Esophagus muscularis mucosa (tissue), 4 donors: ENCODE data around the gene MAP2K2. TPM values are rescaled to one million over a fixed set of nuclear protein-coding genes. Genes with fewer than 3 reads are reported as not detected.

Experiments
- DNase-seq: peaks from one replicate; pipeline ENCODE4 v3.0.0-alpha.2; 2017; ENCODE audit errors: extremely low spot score
- H3K27ac ChIP-seq, 4 donors: fragments of 200-600 bp; sonication (generic); replicated peaks in 1 of 4; 1 replicate in 3 of 4; 2 replicates in 1 of 4; pipeline ENCODE4 v1.5.1; 2016 to 2019; ENCODE audit warnings: mild to moderate bottlenecking in 1 of 4
- H3K27me3 ChIP-seq, 4 donors: fragments of 200-600 bp; sonication (generic); one replicate each; pipeline versions ENCODE4 v1.5.1 to v1.6.0; 2016 to 2019
- H3K36me3 ChIP-seq, 4 donors: fragments of 200-600 bp; sonication (generic); one replicate each; pipeline ENCODE4 v1.5.1; 2016 to 2019
- H3K4me1 ChIP-seq, 4 donors: fragments of 200-600 bp; sonication (generic); one replicate each; pipeline ENCODE4 v1.5.1; 2016 to 2019
- H3K4me3 ChIP-seq, 4 donors: fragments of 200-600 bp; sonication (generic); 1 replicate in 2 of 4; 2 replicates in 2 of 4; pipeline ENCODE4 v1.5.1; 2016 to 2019; ENCODE audit warnings: mild to moderate bottlenecking in 4 of 4, moderate library complexity in 1 of 4
- H3K9me3 ChIP-seq, 4 donors: fragments of 200-600 bp; sonication (generic); 1 replicate in 3 of 4; 2 replicates in 1 of 4; pipeline ENCODE4 v1.5.1; 2016 to 2019
- CTCF ChIP-seq, 3 experiments: fragments of 200-600 bp in 2 of 3; fragments of 450-650 bp in 1 of 3; sonication (generic) in 2 of 3; IDR thresholded peaks; one replicate each; pipeline ENCODE4 v1.5.1; 2017 to 2019; ENCODE audit warnings: antibody characterized with exemption in 3 of 3, mild to moderate bottlenecking in 2 of 3, moderate library complexity in 1 of 3
- EP300 ChIP-seq: sonication (generic); formaldehyde crosslinking; IDR thresholded peaks from one replicate; pipeline ENCODE4 v1.6.1; 2017; ENCODE audit warnings: antibody characterized with exemption
- POLR2A ChIP-seq: fragments of 450-650 bp; IDR thresholded peaks from one replicate; pipeline ENCODE4 v1.6.1; 2017; ENCODE audit warnings: antibody characterized with exemption, moderate library complexity, mild to moderate bottlenecking, low read depth
- POLR2AphosphoS5 ChIP-seq, 2 donors: sonication (generic); formaldehyde crosslinking; IDR thresholded peaks; one replicate each; pipeline ENCODE4 v1.6.1; 2017; ENCODE audit warnings: antibody characterized with exemption in 2 of 2
- WGBS: methylation state at CpG from one replicate; pipeline ENCODE4 v1.1.5; 2018; 5-methylcytosine and 5-hydroxymethylcytosine counted together
- intact Hi-C: fragments of 100-400 bp; cut with DNase I; formaldehyde crosslinking; loops from one replicate; pipeline ENCODE4 v1.15.1; 2023
- total RNA-seq, 4 donors: library from RNA; depleted of rRNA; stranded (reverse); fragments of >200 nt; gene quantifications; one replicate each; pipeline versions ENCODE4 v1.1.0 to v1.2.1, GENCODE V29; 2016

The MAP2K2 gene
- total RNA-seq, 4 donors from 2014 or later, result 59.0 to 145 (median 101) TPM

GRCh38 chr19:4066176-4066606 lies 57.7 kb downstream of the MAP2K2 start:
- WGBS, result no CpG with 5 or more reads among the region's 31 CpGs
- peaks cover 28 to 51% (median 49%) of the 10 kb centered on the region in 4 donors for H3K4me1 ChIP-seq

DNA sequence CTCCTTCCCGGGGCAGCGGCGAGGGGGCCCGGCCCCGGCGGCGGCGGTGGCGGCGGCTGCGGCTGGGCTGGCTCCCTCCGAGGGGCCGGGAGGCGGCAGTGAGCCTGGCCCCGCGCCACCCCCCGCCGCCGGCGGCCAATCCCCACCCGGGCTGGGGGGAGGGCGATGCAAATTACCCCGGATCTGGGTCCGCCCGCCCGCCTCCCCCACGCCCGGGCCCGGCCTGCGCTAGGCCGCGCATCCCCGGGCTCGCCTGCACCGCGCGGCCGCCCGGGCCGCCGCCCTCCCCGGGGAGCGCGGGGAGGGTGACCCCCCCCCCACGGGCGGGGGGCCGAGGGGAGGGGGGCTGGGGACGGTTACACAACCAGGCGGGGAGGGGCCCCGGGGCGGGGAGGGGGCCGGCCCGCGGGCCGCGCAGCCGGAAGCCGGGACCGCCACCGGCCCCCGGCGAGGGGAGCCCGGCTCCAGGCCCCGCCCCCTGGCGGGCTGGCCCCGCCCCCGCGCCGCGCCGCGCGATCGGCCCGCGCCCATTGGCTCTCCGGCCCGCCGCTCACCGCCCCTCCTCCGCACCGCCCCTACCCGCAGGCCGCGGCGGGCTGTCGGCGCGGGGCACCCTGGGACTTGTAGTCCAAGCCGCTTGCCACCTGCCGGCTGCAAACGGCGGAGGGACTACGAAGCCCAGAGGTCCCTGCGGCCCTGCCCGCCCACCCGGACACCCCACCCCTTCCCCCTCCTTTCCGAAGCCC lies 58.3 kb downstream of the MAP2K2 start:
- Histone ChIP-seq H3K4me1 (peaks cover 34 to 57% (median 55%) of the 10 kb centered on the region in 4 donors), H3K36me3 (peaks cover 0 to 9% (median 8%) of the 10 kb centered on the region in 4 donors), H3K4me3 (peak overlapping the region; percentile 90 to 100 (median 100)), H3K27ac (peak overlapping the region; percentile 98 to 99 (median 99)), H3K9me3 (no peaks in the 10 kb centered on the region), H3K27me3 (no peaks in the 10 kb centered on the region)
- no CpG with 5 or more reads among the region's 98 CpGs for WGBS
- intact Hi-C loops, result loop anchor here (5.0 kb wide), 1 partner anchor 57 kb away; the partner anchor contains the start of gene MAP2K2
- peak; percentile 99 for DNase-seq
- TF ChIP-seq POLR2A (no peak), POLR2AphosphoS5 (IDR thresholded peaks at IDR 0.05) (peak in 1 of 2 donors; percentile 42)

More at GRCh38 chr19:4066176-4066606, 57.7 kb downstream of the MAP2K2 start:
- no peaks in the 10 kb centered on the region for H3K9me3 ChIP-seq
- peaks cover 0 to 9% (median 8%) of the 10 kb centered on the region in 4 donors for H3K36me3 ChIP-seq
- peak overlapping the region; percentile 98 to 99 (median 99) for H3K27ac ChIP-seq
- peak overlapping the region; percentile 90 to 100 (median 100) for H3K4me3 ChIP-seq
- H3K27me3 ChIP-seq, result no peaks in the 10 kb centered on the region
- TF ChIP-seq POLR2AphosphoS5 (IDR thresholded peaks at IDR 0.05) (no peak), CTCF (IDR thresholded peaks at IDR 0.05) (no peak), EP300 (no peak), POLR2A (no peak)
- DNase-seq, result no peak
- intact Hi-C loops, result loop anchor here (5.0 kb wide), 1 partner anchor 56 kb away; the partner anchor contains the start of gene MAP2K2

DNA sequence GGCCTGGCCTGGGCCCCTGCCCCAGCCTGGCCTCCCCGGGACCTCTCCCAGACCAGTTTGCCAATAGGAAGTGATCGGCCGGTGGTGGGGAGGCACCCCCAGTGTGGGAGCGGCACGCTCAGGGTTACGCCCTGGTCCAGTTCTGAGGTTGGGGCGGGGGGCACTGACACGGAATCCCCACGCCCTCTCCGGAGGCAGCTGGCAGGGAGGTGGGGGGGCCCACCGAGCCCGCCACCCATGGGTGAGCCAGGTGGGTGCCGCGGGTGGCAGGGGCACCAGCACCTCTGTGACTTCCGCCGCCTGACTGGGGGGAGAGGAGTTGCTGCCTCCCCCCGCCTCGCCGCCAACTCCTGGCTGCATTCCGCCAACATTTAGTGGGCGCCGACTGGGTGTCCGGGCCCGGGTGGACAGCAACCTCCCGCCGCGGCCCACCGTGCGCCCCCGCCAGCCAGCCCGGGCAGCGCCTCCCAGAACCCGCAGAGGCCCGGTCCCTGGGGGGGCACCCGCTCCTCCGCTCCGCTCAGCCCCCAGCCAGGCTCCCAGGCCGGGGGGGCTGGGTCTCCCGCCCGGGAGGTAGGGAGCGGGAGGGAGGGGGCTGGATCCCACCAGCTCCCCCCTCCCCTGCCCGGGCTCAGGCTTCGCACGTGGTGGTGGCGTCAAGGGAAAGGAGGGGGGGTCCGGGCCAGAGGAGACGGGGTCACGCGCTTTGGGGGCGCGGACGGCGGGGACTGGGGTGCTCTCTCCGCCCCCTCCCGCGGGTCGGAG lies 59.2 kb downstream of the MAP2K2 start:
- H3K36me3 ChIP-seq, result peaks cover 0 to 9% (median 8%) of the 10 kb centered on the region in 4 donors
- WGBS, result 0% methylated on average over 2 of the region's 57 CpGs
- TF ChIP-seq POLR2AphosphoS5 (IDR thresholded peaks at IDR 0.05), result peak in 1 of 2 donors; percentile 13
- no peak for TF ChIP-seq POLR2A
- peak overlapping the region; percentile 97 to 99 (median 98) for H3K27ac ChIP-seq
- no peaks in the 10 kb centered on the region for H3K9me3 ChIP-seq
- DNase-seq, result no peak
- no peaks in the 10 kb centered on the region for H3K27me3 ChIP-seq
- intact Hi-C loops, result loop anchor here (5.0 kb wide), 1 partner anchor 58 kb away; the partner anchor contains the start of gene MAP2K2
- peaks cover 43 to 66% (median 65%) of the 10 kb centered on the region in 4 donors for H3K4me1 ChIP-seq
- H3K4me3 ChIP-seq, result peak overlapping the region; percentile 90 to 100 (median 100)

GRCh38 chr19:4064149-4064495 lies 59.8 kb downstream of the MAP2K2 start:
- Histone ChIP-seq H3K36me3 (peaks cover 0 to 9% (median 8%) of the 10 kb centered on the region in 4 donors), H3K27ac (peak overlapping the region; percentile 97 to 99 (median 98)), H3K4me3 (peak overlapping the region; percentile 90 to 100 (median 100)), H3K27me3 (no peaks in the 10 kb centered on the region), H3K4me1 (peaks cover 49 to 72% (median 68%) of the 10 kb centered on the region in 4 donors), H3K9me3 (no peaks in the 10 kb centered on the region)
- 12% methylated on average over 14 of the region's 24 CpGs for WGBS
- DNase-seq, result no peak
- intact Hi-C loops, result no loop called here
- no peak for TF ChIP-seq EP300

DNA sequence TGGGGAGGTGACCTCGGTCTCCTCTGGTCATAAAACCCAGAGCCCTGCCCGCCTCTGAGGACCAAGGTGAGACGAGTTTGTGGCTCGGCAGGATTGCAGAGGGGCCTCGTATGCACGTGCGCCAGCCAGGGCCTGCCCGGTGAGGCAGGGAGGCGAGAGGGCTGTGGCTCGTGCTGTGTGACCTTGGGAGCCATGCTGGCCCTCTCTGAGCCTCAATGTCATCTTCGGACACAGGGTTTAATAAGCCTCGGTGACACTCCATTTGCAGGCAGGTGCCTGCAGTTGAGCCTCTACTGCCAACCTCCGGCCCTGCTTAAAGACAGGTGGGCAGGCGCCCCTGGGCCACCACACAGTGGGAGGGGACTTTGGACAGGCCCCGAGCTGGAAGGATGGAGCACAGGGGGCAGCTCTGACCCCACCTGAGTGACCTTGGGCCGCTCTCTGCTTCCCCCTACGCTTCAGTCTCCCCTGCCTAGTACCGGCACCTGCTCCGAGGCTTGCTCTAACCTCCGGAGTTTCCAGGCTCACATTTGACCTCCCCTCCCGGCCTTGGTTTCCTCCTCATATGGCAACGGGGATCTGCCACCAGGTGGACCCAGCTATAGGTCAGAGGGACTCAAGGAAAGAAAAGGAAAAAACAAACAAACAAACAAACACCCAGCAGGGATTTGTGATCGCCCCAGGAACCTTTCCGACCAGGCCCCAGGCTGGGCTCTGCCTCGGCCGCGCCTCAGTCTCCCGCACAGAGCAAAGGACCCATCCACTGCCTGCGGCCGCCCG lies 60.4 kb downstream of the MAP2K2 start:
- peak overlapping the region; percentile 90 to 100 (median 100) for H3K4me3 ChIP-seq
- H3K27me3 ChIP-seq, result no peaks in the 10 kb centered on the region
- no peak for DNase-seq
- no peak for TF ChIP-seq EP300
- TF ChIP-seq POLR2AphosphoS5 (IDR thresholded peaks at IDR 0.05), result peak; percentile 45 to 78
- intact Hi-C loops, result no loop called here
- peaks cover 0 to 9% (median 8%) of the 10 kb centered on the region in 4 donors for H3K36me3 ChIP-seq
- WGBS, result 33% methylated on average over 26 of the region's 31 CpGs
- no peaks in the 10 kb centered on the region for H3K9me3 ChIP-seq
- H3K27ac ChIP-seq, result peak overlapping the region; percentile 97 to 99 (median 98)
- H3K4me1 ChIP-seq, result peaks cover 54 to 72% (median 68%) of the 10 kb centered on the region in 4 donors
